Measurements from ENCODE around the gene FBXO28. TPM values are rescaled to one million over a fixed set of nuclear protein-coding genes. Genes with fewer than 3 reads are reported as not detected.

FBXO28 gene
- total RNA-seq, 1 experiment from 2014 or later: 36.6 TPM

DNA sequence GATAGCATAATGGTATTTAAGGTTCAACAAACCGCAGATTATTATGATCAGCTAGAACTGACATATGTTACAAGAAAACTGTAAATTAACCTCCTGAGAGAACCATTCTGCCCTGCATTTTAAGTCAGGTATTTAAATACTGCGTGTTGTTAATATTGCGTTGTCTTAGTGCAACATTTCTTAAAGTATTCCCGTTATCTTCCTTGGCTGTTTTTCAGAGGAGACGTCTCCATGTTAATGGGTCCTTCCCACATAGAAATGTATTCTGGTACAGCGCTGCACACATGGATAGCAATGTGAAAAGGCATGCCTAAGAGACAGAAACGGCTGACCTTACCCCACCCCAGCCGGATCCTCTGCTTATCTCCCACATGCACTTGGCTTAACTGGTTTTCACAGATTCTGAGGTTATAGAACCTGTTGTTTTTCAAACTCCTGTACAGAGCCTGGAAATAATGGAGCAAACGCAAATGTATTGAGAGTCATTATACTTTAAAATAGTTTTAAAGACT, 46.3 kb downstream of the FBXO28 start:
- ChIA-PET POLR2A (no interaction called here), CTCF (no interaction called here)
- Histone ChIP-seq H3K27ac (ENCODE audit: low read length) (no peak overlapping the region), H3K4me3 (ENCODE audit: low read depth in 2 of 2, low read length in 2 of 2) (no peak overlapping the region), H3K27me3 (ENCODE audit: control insufficient read depth, insufficient read depth, low read length) (no peaks in the 10 kb centered on the region), H3K36me3 (ENCODE audit: control insufficient read depth, insufficient read depth, low read length) (peaks cover 34% of the 10 kb centered on the region), H3K4me1 (ENCODE audit: control insufficient read depth, insufficient read depth, low read length) (no peaks in the 10 kb centered on the region), H3K9me3 (ENCODE audit: control insufficient read depth, insufficient read depth, low read depth, low read length) (no peaks in the 10 kb centered on the region)
- DNase-seq (ENCODE audit: low read depth, low spot score): no peak
- TF ChIP-seq SIN3A (IDR thresholded peaks at IDR 0.05; ENCODE audit: borderline replicate concordance, insufficient read depth, low read depth, low read length) (no peak), POLR2AphosphoS5 (IDR thresholded peaks at IDR 0.05; ENCODE audit: low read depth, low read length) (no peak), TCF7L2 (IDR thresholded peaks at IDR 0.05; ENCODE audit: low read depth, low read length) (no peak)
- TF ChIP-seq, protein P1, sequence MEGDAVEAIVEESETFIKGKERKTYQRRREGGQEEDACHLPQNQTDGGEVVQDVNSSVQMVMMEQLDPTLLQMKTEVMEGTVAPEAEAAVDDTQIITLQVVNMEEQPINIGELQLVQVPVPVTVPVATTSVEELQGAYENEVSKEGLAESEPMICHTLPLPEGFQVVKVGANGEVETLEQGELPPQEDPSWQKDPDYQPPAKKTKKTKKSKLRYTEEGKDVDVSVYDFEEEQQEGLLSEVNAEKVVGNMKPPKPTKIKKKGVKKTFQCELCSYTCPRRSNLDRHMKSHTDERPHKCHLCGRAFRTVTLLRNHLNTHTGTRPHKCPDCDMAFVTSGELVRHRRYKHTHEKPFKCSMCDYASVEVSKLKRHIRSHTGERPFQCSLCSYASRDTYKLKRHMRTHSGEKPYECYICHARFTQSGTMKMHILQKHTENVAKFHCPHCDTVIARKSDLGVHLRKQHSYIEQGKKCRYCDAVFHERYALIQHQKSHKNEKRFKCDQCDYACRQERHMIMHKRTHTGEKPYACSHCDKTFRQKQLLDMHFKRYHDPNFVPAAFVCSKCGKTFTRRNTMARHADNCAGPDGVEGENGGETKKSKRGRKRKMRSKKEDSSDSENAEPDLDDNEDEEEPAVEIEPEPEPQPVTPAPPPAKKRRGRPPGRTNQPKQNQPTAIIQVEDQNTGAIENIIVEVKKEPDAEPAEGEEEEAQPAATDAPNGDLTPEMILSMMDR (IDR thresholded peaks at IDR 0.05): no peak
- TF ChIP-seq, protein P2, sequence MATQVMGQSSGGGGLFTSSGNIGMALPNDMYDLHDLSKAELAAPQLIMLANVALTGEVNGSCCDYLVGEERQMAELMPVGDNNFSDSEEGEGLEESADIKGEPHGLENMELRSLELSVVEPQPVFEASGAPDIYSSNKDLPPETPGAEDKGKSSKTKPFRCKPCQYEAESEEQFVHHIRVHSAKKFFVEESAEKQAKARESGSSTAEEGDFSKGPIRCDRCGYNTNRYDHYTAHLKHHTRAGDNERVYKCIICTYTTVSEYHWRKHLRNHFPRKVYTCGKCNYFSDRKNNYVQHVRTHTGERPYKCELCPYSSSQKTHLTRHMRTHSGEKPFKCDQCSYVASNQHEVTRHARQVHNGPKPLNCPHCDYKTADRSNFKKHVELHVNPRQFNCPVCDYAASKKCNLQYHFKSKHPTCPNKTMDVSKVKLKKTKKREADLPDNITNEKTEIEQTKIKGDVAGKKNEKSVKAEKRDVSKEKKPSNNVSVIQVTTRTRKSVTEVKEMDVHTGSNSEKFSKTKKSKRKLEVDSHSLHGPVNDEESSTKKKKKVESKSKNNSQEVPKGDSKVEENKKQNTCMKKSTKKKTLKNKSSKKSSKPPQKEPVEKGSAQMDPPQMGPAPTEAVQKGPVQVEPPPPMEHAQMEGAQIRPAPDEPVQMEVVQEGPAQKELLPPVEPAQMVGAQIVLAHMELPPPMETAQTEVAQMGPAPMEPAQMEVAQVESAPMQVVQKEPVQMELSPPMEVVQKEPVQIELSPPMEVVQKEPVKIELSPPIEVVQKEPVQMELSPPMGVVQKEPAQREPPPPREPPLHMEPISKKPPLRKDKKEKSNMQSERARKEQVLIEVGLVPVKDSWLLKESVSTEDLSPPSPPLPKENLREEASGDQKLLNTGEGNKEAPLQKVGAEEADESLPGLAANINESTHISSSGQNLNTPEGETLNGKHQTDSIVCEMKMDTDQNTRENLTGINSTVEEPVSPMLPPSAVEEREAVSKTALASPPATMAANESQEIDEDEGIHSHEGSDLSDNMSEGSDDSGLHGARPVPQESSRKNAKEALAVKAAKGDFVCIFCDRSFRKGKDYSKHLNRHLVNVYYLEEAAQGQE (IDR thresholded peaks at IDR 0.05; ENCODE audit: insufficient read depth in 1 of 2, low read depth in 2 of 2, low read length in 1 of 2): no peak
- in situ Hi-C loops (cut with HindIII; ENCODE audit: low pct_unique_long_range_greater_than_20kb, low sequenced_read_pairs): no loop called here
- intact Hi-C loops (cut with micrococcal nuclease; ENCODE audit: unreplicated experiment): no loop called here
- ATAC-seq: no peak
- no TSS peak for BruUV-seq (replicated peaks)

DNA sequence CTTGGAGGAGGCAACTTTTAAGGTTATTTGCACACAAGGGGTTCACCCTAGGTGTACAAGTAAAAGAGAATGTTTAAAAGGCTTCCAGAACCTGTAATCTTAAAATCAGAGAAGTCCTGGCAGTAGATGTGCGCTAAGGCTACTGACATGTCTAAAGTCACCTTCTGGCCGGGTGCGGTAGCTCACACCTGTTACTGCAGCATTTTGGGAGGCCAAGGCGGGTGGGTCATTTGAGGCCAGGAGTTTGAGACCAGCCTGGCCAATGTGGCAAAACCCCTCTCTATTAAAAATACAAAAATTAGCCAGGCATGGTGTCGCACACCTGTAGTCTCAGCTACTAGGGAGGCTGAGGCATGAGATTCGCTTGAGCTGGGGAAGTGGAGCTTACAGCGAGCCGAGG, 48.9 kb downstream of the FBXO28 start:
- CTCF ChIA-PET: no interaction called here
- Histone ChIP-seq H3K27me3 (ENCODE audit: control insufficient read depth, insufficient read depth, low read length) (no peaks in the 10 kb centered on the region), H3K9me3 (ENCODE audit: control insufficient read depth, insufficient read depth, low read depth, low read length) (no peaks in the 10 kb centered on the region), H3K4me1 (ENCODE audit: control insufficient read depth, insufficient read depth, low read length) (no peaks in the 10 kb centered on the region), H3K4me3 (ENCODE audit: low read depth in 2 of 2, low read length in 2 of 2) (no peak overlapping the region), H3K36me3 (ENCODE audit: control insufficient read depth, insufficient read depth, low read length) (peaks cover 26% of the 10 kb centered on the region), H3K27ac (ENCODE audit: low read length) (no peak overlapping the region)
- POLR2A ChIA-PET: no interaction called here
- no peak for TF ChIP-seq TCF7L2 (IDR thresholded peaks at IDR 0.05; ENCODE audit: low read depth, low read length)
- TF ChIP-seq, protein P1 (IDR thresholded peaks at IDR 0.05): no peak
- no peak for TF ChIP-seq SIN3A (IDR thresholded peaks at IDR 0.05; ENCODE audit: borderline replicate concordance, insufficient read depth, low read depth, low read length)
- TF ChIP-seq, protein P2 (IDR thresholded peaks at IDR 0.05; ENCODE audit: insufficient read depth in 1 of 2, low read depth in 2 of 2, low read length in 1 of 2): no peak
- ATAC-seq: 0 out of 2 replicates have a peak, but pooled peaks have one; percentile 19
- in situ Hi-C loops (cut with HindIII; ENCODE audit: low pct_unique_long_range_greater_than_20kb, low sequenced_read_pairs): no loop called here
- intact Hi-C loops (cut with micrococcal nuclease; ENCODE audit: unreplicated experiment): no loop called here
- DNase-seq (ENCODE audit: low read depth, low spot score): no peak
- no TSS peak for BruUV-seq (replicated peaks)

Data from Panc1 (cell line).